Adrenal gland (tissue), 12 donors: ENCODE data around the gene TAF1A. TPM values are rescaled to one million over a fixed set of nuclear protein-coding genes. Genes with fewer than 3 reads are reported as not detected.

Experiments
- DNase-seq, 7 donors: peaks; one replicate each; pipeline ENCODE4 v3.0.0-alpha.2; 2019 to 2020
- H3K27ac ChIP-seq, 5 donors: fragments of 200-600 bp; sonication (generic) in 4 of 5; 1 replicate in 3 of 5; 2 replicates in 2 of 5; pipeline versions ENCODE4 v1.5.1 to v1.8.0; 2016 to 2020; ENCODE audit warnings: mild to moderate bottlenecking in 1 of 5
- H3K27me3 ChIP-seq: fragments of 200-600 bp; 2 replicates; pipeline ENCODE4 v1.8.0; 2021
- H3K36me3 ChIP-seq, 2 donors: fragments of 200-600 bp; replicated peaks in 1 of 2; 1 replicate in 1 of 2; 2 replicates in 1 of 2; pipeline versions ENCODE4 v1.5.1 to v1.8.0; 2018 to 2022
- H3K4me1 ChIP-seq, 2 donors: fragments of 200-600 bp; replicated peaks in 1 of 2; 1 replicate in 1 of 2; 2 replicates in 1 of 2; pipeline versions ENCODE4 v1.5.1 to v1.8.0; 2018 to 2021
- H3K4me3 ChIP-seq, 4 donors: fragments of 200-600 bp; sonication (generic) in 3 of 4; one replicate each; pipeline ENCODE4 v1.5.1; 2016 to 2018
- H3K9me3 ChIP-seq, 3 donors: fragments of 200-600 bp; sonication (generic) in 1 of 3; replicated peaks in 1 of 3; 1 replicate in 2 of 3; 2 replicates in 1 of 3; pipeline versions ENCODE4 v1.5.1 to v1.8.0; 2016 to 2021
- POLR2A ChIP-seq, 2 donors: fragments of 450-650 bp; IDR thresholded peaks; one replicate each; pipeline ENCODE4 v1.6.1; 2017; ENCODE audit warnings: antibody characterized with exemption in 2 of 2, mild to moderate bottlenecking in 2 of 2, moderate library complexity in 1 of 2
- WGBS, 4 donors: extraction: QIAGEN DNeasy Blood & Tissue Kit in 2 of 4; methylation state at CpG; one replicate each; pipeline versions ENCODE4 v1.1.5 to v1.1.7; 2013 to 2017; 5-methylcytosine and 5-hydroxymethylcytosine counted together
- intact Hi-C, 2 donors: fragments of 100-400 bp; cut with DNase I; formaldehyde crosslinking; loops; one replicate each; pipeline versions ENCODE4 v1.14.1 to v1.15.0; 2022 to 2023
- polyA plus RNA-seq, 3 donors: library from polyadenylated mRNA; stranded (reverse); fragments of 200-250 nt in 2 of 3; fragments of 350-450 nt in 1 of 3; fragmentation: Illumina TruSeq in 1 of 3; extraction: RNeasy Lipid Tissue Mini Kit (QIAGEN cat#74804) in 1 of 3; gene quantifications; one replicate each; pipeline ENCODE4 v1.2.3, GENCODE V29; 2013 to 2014
- total RNA-seq, 9 donors: library from RNA; depleted of rRNA in 4 of 9; stranded (reverse); fragments of >200 nt in 4 of 9; fragments of 120-200 nt in 1 of 9; fragmentation: NEBNext Ultra II Directional in 1 of 9; extraction: Animal tissue kit (Norgen Biotek cat#: 25700) in 1 of 9; gene quantifications; one replicate each; pipeline versions ENCODE4 v1.1.0 to v1.2.4, GENCODE V29; 2013 to 2023
- TF ChIP-seq, protein P1 (sequence below), 6 experiments: fragments of 450-650 bp in 4 of 6; fragments of 200-600 bp in 2 of 6; sonication (generic) in 1 of 6; IDR thresholded peaks; 1 replicate in 5 of 6; 2 replicates in 1 of 6; pipeline versions ENCODE4 v1.5.1 to v1.8.0; 2016 to 2021; ENCODE audit warnings: antibody characterized with exemption in 6 of 6, mild to moderate bottlenecking in 2 of 6, moderate library complexity in 1 of 6
- donor health status: healthy with polysubstance abuse.
- donor health status: Bipolar disorder and iron deficiency.
- donor health status: DM: yes; HTN: yes; CAD: no.
- donor health status: DM: no; HTN: no; CAD: no.
- donor health status: DM: no; HTN: no; CAD: no.
- donor health status: DM: yes; HTN: yes; CAD: no.

TAF1A gene
- total and polyA plus RNA-seq, 12 donors, result 1.4 to 9.6 (median 5.7) TPM

DNA sequence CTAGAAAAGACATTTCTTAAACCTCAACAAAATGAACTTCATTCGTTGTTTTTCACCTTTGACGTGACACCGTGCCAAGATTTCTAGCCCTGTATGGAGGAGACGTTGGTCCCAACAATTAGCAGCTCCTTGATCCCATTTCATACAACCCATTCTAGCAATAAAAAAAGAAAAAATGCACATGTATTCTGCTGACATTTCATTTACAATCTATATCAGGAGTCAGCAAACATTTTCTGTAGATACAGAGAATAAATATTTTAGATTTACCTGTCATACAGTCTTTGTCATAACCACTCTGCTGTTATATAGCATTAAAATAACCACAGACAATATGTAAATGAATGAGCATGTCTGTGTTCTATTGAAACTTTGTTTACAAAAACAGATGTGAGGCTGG is 7.0 kb upstream of the TAF1A start:
- no peaks in the 10 kb centered on the region for H3K27me3 ChIP-seq
- intact Hi-C loops, result no loop called here
- no peaks in the 10 kb centered on the region for H3K36me3 ChIP-seq
- H3K4me3 ChIP-seq, result no peak overlapping the region
- TF ChIP-seq POLR2A (IDR thresholded peaks at IDR 0.05), result no peak
- TF ChIP-seq, protein P1, sequence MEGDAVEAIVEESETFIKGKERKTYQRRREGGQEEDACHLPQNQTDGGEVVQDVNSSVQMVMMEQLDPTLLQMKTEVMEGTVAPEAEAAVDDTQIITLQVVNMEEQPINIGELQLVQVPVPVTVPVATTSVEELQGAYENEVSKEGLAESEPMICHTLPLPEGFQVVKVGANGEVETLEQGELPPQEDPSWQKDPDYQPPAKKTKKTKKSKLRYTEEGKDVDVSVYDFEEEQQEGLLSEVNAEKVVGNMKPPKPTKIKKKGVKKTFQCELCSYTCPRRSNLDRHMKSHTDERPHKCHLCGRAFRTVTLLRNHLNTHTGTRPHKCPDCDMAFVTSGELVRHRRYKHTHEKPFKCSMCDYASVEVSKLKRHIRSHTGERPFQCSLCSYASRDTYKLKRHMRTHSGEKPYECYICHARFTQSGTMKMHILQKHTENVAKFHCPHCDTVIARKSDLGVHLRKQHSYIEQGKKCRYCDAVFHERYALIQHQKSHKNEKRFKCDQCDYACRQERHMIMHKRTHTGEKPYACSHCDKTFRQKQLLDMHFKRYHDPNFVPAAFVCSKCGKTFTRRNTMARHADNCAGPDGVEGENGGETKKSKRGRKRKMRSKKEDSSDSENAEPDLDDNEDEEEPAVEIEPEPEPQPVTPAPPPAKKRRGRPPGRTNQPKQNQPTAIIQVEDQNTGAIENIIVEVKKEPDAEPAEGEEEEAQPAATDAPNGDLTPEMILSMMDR (IDR thresholded peaks at IDR 0.05), result no peak
- no peaks in the 10 kb centered on the region for H3K9me3 ChIP-seq
- no peak for DNase-seq
- no peak overlapping the region for H3K27ac ChIP-seq
- H3K4me1 ChIP-seq, result no peaks in the 10 kb centered on the region
- 83 to 89% (median 86%) methylated on average over 4 of the region's 4 CpGs for whole genome bisulfite sequencing, 4 donors

DNA sequence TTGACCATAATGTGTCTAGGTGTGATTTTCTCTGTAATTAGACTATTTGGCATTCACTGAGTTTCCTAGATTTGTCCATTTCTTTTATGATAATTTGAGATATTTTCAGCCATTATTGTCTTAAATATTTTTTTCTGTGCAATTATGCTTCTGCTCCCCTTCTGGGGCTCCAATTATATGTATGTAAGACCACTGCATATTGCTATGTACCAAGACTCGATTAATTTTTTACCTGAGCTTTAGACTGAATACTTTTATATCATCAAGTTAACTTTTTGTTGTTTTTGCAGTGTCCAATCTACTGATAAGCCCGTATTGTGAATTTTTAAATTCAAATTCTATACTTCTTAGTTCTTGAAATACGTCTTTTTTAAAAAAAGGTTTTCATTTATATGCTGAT is 5.1 kb upstream of the TAF1A start:
- no peak overlapping the region for H3K4me3 ChIP-seq
- H3K4me1 ChIP-seq, result peaks cover 0 to 9% of the 10 kb centered on the region in 2 donors
- no peaks in the 10 kb centered on the region for H3K9me3 ChIP-seq
- H3K27ac ChIP-seq, result no peak overlapping the region
- H3K27me3 ChIP-seq, result no peaks in the 10 kb centered on the region
- no peak for TF ChIP-seq POLR2A (IDR thresholded peaks at IDR 0.05)
- TF ChIP-seq, protein P1 (IDR thresholded peaks at IDR 0.05), result no peak
- intact Hi-C loops, result no loop called here
- no peak for DNase-seq
- no peaks in the 10 kb centered on the region for H3K36me3 ChIP-seq
- WGBS, 4 donors, result 91 to 94% (median 92%) methylated on average over 3 of the region's 3 CpGs

DNA sequence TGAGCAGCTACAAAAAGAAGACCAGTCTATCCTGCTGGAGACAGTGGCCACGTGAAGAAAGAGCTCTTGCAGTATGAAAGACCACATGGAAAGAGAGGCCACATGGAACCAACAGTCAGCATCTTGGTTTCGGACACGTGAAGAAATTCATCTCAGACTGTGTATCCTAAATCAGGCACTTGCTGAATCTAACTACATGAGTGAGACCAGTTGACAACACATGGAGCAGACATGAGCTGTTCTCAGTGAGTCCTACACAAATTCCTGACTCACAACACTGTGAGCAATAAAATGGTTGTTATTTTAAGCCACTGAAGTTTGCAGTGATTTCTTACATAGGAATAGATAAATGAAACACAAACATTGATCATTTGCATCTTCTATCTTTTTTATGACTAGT is 2.4 kb upstream of the TAF1A start:
- 80 to 88% (median 84%) methylated on average over 3 of the region's 3 CpGs for whole genome bisulfite sequencing, 4 donors

DNA sequence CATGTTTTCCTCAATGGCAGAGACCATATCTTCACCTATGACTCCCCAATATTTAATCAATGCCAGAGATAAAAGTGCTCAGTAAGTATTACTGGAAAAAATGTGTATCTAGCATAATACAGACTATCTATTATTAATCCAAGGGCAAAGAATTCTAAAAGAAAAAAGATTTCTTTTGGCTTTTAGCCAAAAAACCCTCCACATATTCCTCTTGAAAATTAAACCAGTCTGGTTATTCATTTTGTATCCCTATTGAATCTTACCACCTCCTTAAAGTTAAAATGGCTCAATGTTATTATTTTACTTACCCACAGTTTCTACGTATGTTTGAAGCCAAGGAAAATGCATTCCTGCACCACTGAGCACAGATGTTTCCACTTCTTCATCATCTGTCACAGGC is 1.6 kb downstream of the TAF1A start:
- no peak overlapping the region for H3K4me3 ChIP-seq
- H3K27me3 ChIP-seq, result no peaks in the 10 kb centered on the region
- WGBS, 4 donors, result 81 to 88% (median 86%) methylated on average over 1 of the region's 1 CpG
- DNase-seq, result no peak
- intact Hi-C loops, result no loop called here
- no peak overlapping the region for H3K27ac ChIP-seq
- no peaks in the 10 kb centered on the region for H3K9me3 ChIP-seq
- H3K36me3 ChIP-seq, result peaks cover 0 to 15% of the 10 kb centered on the region in 2 donors
- peaks cover 7 to 28% of the 10 kb centered on the region in 2 donors for H3K4me1 ChIP-seq
- no peak for TF ChIP-seq POLR2A (IDR thresholded peaks at IDR 0.05)
- TF ChIP-seq, protein P1 (IDR thresholded peaks at IDR 0.05), result no peak

More for the DNA sequence above, 2.4 kb upstream of the TAF1A start:
- peaks cover 7 to 23% of the 10 kb centered on the region in 2 donors for H3K4me1 ChIP-seq
- DNase-seq, result no peak
- intact Hi-C loops, result no loop called here
- peaks cover 0 to 4% of the 10 kb centered on the region in 2 donors for H3K36me3 ChIP-seq
- no peak overlapping the region for H3K4me3 ChIP-seq
- TF ChIP-seq, protein P1 (IDR thresholded peaks at IDR 0.05), result no peak
- no peak for TF ChIP-seq POLR2A (IDR thresholded peaks at IDR 0.05)
- H3K9me3 ChIP-seq, result no peaks in the 10 kb centered on the region
- no peaks in the 10 kb centered on the region for H3K27me3 ChIP-seq
- H3K27ac ChIP-seq, result no peak overlapping the region
